Gastrocnemius medialis (tissue), 4 donors: Measurements from ENCODE around the gene ZNF585A. TPM values are rescaled to one million over a fixed set of nuclear protein-coding genes. Genes with fewer than 3 reads are reported as not detected.
"Not testable (repeated sequence)": the region's sequence is repeated elsewhere in the genome, so short reads cannot be mapped to it uniquely, and the experiment has no call there.

Source experiments
- ATAC-seq, 2 donors: fragments of 150-250 bp; one replicate each; pipeline ENCODE4 v1.9.1; 2016
- DNase-seq, 2 donors: peaks; one replicate each; pipeline ENCODE4 v3.0.0-alpha.2; 2019
- H3K27ac ChIP-seq, 4 donors: fragments of 200-600 bp; sonication (generic); 1 replicate in 1 of 4; 2 replicates in 3 of 4; pipeline ENCODE4 v1.5.1; 2016 to 2018; ENCODE audit warnings: mild to moderate bottlenecking in 2 of 4, moderate library complexity in 1 of 4
- H3K27me3 ChIP-seq, 3 donors: fragments of 200-600 bp; sonication (generic) in 2 of 3; 1 replicate in 1 of 3; 2 replicates in 2 of 3; pipeline versions ENCODE4 v1.5.1 to v1.6.0; 2016 to 2019; ENCODE audit warnings: mild to moderate bottlenecking in 1 of 3, moderate library complexity in 1 of 3
- H3K36me3 ChIP-seq, 2 donors: fragments of 200-600 bp; sonication (generic) in 1 of 2; one replicate each; pipeline ENCODE4 v1.5.1; 2017 to 2018
- H3K4me1 ChIP-seq, 2 donors: fragments of 200-600 bp; sonication (generic) in 1 of 2; one replicate each; pipeline ENCODE4 v1.5.1; 2016 to 2017; ENCODE audit warnings: mild to moderate bottlenecking in 2 of 2
- H3K4me3 ChIP-seq, 4 donors: fragments of 200-600 bp; sonication (generic) in 3 of 4; 1 replicate in 1 of 4; 2 replicates in 3 of 4; pipeline ENCODE4 v1.5.1; 2016 to 2019; ENCODE audit warnings: mild to moderate bottlenecking in 2 of 4
- H3K9me3 ChIP-seq, 3 donors: fragments of 200-600 bp; sonication (generic) in 2 of 3; 1 replicate in 1 of 3; 2 replicates in 2 of 3; pipeline ENCODE4 v1.5.1; 2016 to 2019
- CTCF ChIP-seq, 5 experiments: fragments of 450-650 bp in 3 of 5; fragments of 200-600 bp in 2 of 5; sonication (generic) in 2 of 5; IDR thresholded peaks in 4 of 5; conservative IDR thresholded peaks in 1 of 5; 1 replicate in 4 of 5; 2 replicates in 1 of 5; pipeline ENCODE4 v1.5.1; 2016 to 2019; ENCODE audit warnings: antibody characterized with exemption in 5 of 5, mild to moderate bottlenecking in 3 of 5, moderate library complexity in 3 of 5
- POLR2A ChIP-seq, 2 donors: fragments of 450-650 bp; IDR thresholded peaks; one replicate each; pipeline ENCODE4 v1.6.1; 2017; ENCODE audit warnings: antibody characterized with exemption in 2 of 2, mild to moderate bottlenecking in 2 of 2, moderate library complexity in 2 of 2
- in situ Hi-C, 4 donors: fragments of 200-750 bp; cut with MboI; loops; one replicate each; pipeline versions ENCODE4 v1.15.0 to v1.8.0; 2017; ENCODE audit warnings: low sequenced_read_pairs in 4 of 4
- intact Hi-C: fragments of 100-400 bp; cut with DNase I; formaldehyde crosslinking; loops from one replicate; pipeline ENCODE4 v1.15.1; 2023; ENCODE audit warnings: low total_unique reads
- total RNA-seq, 4 donors: library from RNA; depleted of rRNA; stranded (reverse); fragments of >200 nt; gene quantifications; one replicate each; pipeline versions ENCODE4 v1.1.0 to v1.2.3, GENCODE V29; 2016

ZNF585A gene
- total RNA-seq, 4 donors from 2014 or later: 2.0 to 10.5 (median 6.0) TPM

- H3K27me3 ChIP-seq: no peaks in the 10 kb centered on the region
- H3K36me3 ChIP-seq: peaks cover 9 to 36% of the 10 kb centered on the region in 2 donors
- intact Hi-C loops (loop anchor here (1.0 to 10.0 kb wide), 12 partner anchors 8 to 1003 kb away; partner anchors contain the start of genes ZFP30, ZNF146, ZNF345 and ZNF527), in situ Hi-C loops (loop anchor here in 1 of 4 donors (25.0 kb wide), 1 partner anchor 244 kb away; the partner anchor contains the start of genes ZNF569 and ZNF570)
- peak within 1 kb of the TSS; percentile 89 to 93 (median 91) for H3K27ac ChIP-seq
- H3K4me3 ChIP-seq: peak within 1 kb of the TSS; percentile 82 to 92 (median 88)
- TF ChIP-seq CTCF (IDR thresholded peaks at IDR 0.05 in 4 of 5, conservative IDR thresholded peaks at IDR 0.05 in 1 of 5): no peak
- peak; percentile 7 to 38 for TF ChIP-seq POLR2A (IDR thresholded peaks at IDR 0.05)
- H3K9me3 ChIP-seq: no peaks in the 10 kb centered on the region
- peak; percentile 95 to 96 for ATAC-seq
- DNase-seq: peak; percentile 81 to 83
- peaks cover 3 to 11% of the 10 kb centered on the region in 2 donors for H3K4me1 ChIP-seq
Observed at GRCh38 chr19:37217775-37218591, 45.5 kb upstream of the ZNF585A start, which contains the start of gene ZNF383. TSS of gene ZNF383 (plus strand) at chr19:37218214. CDS start at chr19:37230454, 12,240 bp downstream.

- peaks cover 8 to 30% of the 10 kb centered on the region in 2 donors for H3K36me3 ChIP-seq
- TF ChIP-seq CTCF (IDR thresholded peaks at IDR 0.05 in 4 of 5, conservative IDR thresholded peaks at IDR 0.05 in 1 of 5) (no peak), POLR2A (IDR thresholded peaks at IDR 0.05) (no peak)
- in situ Hi-C loops (loop anchor here in 1 of 4 donors (25.0 kb wide), 1 partner anchor 245 kb away; the partner anchor contains the start of genes ZNF569 and ZNF570), intact Hi-C loops (loop anchor here (2.0 to 10.0 kb wide), 8 partner anchors 115 to 1003 kb away; partner anchors contain the start of genes ZNF146, ZNF345, ZNF529 and ZNF540)
- peak overlapping the region; percentile 89 to 93 (median 91) for H3K27ac ChIP-seq
- ATAC-seq: no peak
- H3K9me3 ChIP-seq: no peaks in the 10 kb centered on the region
- peak overlapping the region; percentile 82 to 92 (median 88) for H3K4me3 ChIP-seq
- H3K4me1 ChIP-seq: peaks cover 3 to 11% of the 10 kb centered on the region in 2 donors
- no peak for DNase-seq
- no peaks in the 10 kb centered on the region for H3K27me3 ChIP-seq
Observed at GRCh38 chr19:37217480-37217774, 44.9 kb upstream of the ZNF585A start.

GRCh38 chr19:37197768-37198167 is 25.3 kb upstream of the ZNF585A start:
- no peaks in the 10 kb centered on the region for H3K4me1 ChIP-seq
- peaks cover 3 to 94% of the 10 kb centered on the region in 2 donors for H3K36me3 ChIP-seq
- in situ Hi-C loops: no loop called here
- ATAC-seq (no peak), DNase-seq (no peak)
- H3K9me3 ChIP-seq: no peaks in the 10 kb centered on the region
- H3K4me3 ChIP-seq: no peak overlapping the region
- intact Hi-C loops: no loop called here
- TF ChIP-seq POLR2A (IDR thresholded peaks at IDR 0.05): no peak
- no peak for TF ChIP-seq CTCF (IDR thresholded peaks at IDR 0.05 in 4 of 5, conservative IDR thresholded peaks at IDR 0.05 in 1 of 5)
- no peaks in the 10 kb centered on the region for H3K27me3 ChIP-seq
- H3K27ac ChIP-seq: no peak overlapping the region

GRCh38 chr19:37197115-37197514 is 24.6 kb upstream of the ZNF585A start:
- ATAC-seq, H3K27ac ChIP-seq, DNase-seq, H3K4me3 ChIP-seq, H3K27me3 ChIP-seq, H3K4me1 ChIP-seq, H3K9me3 ChIP-seq, intact Hi-C loops, in situ Hi-C loops: not testable (repeated sequence)
- peaks cover 3 to 94% of the 10 kb centered on the region in 2 donors for H3K36me3 ChIP-seq

- H3K27ac ChIP-seq, H3K9me3 ChIP-seq, ATAC-seq, H3K4me1 ChIP-seq, in situ Hi-C loops, intact Hi-C loops, H3K4me3 ChIP-seq, DNase-seq, H3K27me3 ChIP-seq: not testable (repeated sequence)
- peaks cover 3 to 96% of the 10 kb centered on the region in 2 donors for H3K36me3 ChIP-seq
Observed at GRCh38 chr19:37195248-37195647, 22.8 kb upstream of the ZNF585A start.

GRCh38 chr19:37186071-37186470 is 13.6 kb upstream of the ZNF585A start:
- Histone ChIP-seq H3K36me3 (peaks cover 13 to 82% of the 10 kb centered on the region in 2 donors), H3K9me3 (peaks cover 14 to 44% (median 32%) of the 10 kb centered on the region in 3 donors), H3K4me3 (peak overlapping the region in 1 of 4 donors; percentile 2)
- H3K27ac ChIP-seq, DNase-seq, H3K27me3 ChIP-seq, intact Hi-C loops, ATAC-seq, in situ Hi-C loops, H3K4me1 ChIP-seq: not testable (repeated sequence)
